Mesenchymal stem cell (in vitro differentiated cells and primary cell): ENCODE results near the gene LMO1.

Experiments used
- DNase-seq: peaks from one replicate; pipeline ENCODE4 v3.0.0-alpha.2; 2013
- H2AFZ ChIP-seq: one replicate; pipeline ENCODE4 v1.6.1; 2013; ENCODE audit warnings: low read depth, mild to moderate bottlenecking, control low read depth, inconsistent platforms, low read length, moderate library complexity
- H2AK5ac ChIP-seq: 2 replicates; pipeline ENCODE4 v1.6.1; 2013; ENCODE audit warnings: low read length, moderate library complexity, mild to moderate bottlenecking, inconsistent platforms; ENCODE audit not compliant: severe bottlenecking
- H2BK120ac ChIP-seq: one replicate; pipeline ENCODE4 v1.6.1; 2013; ENCODE audit warnings: low read depth, mild to moderate bottlenecking, inconsistent platforms, low read length, moderate library complexity
- H2BK12ac ChIP-seq, 2 experiments: one replicate each; pipeline ENCODE4 v1.6.1; 2013; ENCODE audit warnings: inconsistent platforms in 2 of 2, low read length in 2 of 2, mild to moderate bottlenecking in 2 of 2, moderate library complexity in 2 of 2, control low read depth in 1 of 2
- H2BK15ac ChIP-seq: one replicate; pipeline ENCODE4 v1.6.1; 2013; ENCODE audit warnings: mild to moderate bottlenecking, low read depth, inconsistent platforms; ENCODE audit not compliant: poor library complexity, severe bottlenecking
- H2BK5ac ChIP-seq: 2 replicates; pipeline ENCODE4 v1.6.1; 2013; ENCODE audit warnings: low read depth, mild to moderate bottlenecking, low read length, control low read depth, inconsistent platforms; ENCODE audit not compliant: poor library complexity, severe bottlenecking
- H3K14ac ChIP-seq, 2 experiments: one replicate each; pipeline ENCODE4 v1.6.1; 2013; ENCODE audit warnings: inconsistent platforms in 2 of 2, low read length in 2 of 2, control low read depth in 1 of 2, mild to moderate bottlenecking in 1 of 2, moderate library complexity in 1 of 2
- H3K18ac ChIP-seq, 2 experiments: one replicate each; pipeline ENCODE4 v1.6.1; 2013; ENCODE audit warnings: inconsistent platforms in 2 of 2, low read length in 2 of 2, control low read depth in 1 of 2, low read depth in 1 of 2, mild to moderate bottlenecking in 1 of 2
- H3K23ac ChIP-seq, 2 experiments: one replicate each; pipeline ENCODE4 v1.6.1; 2013; ENCODE audit warnings: inconsistent platforms in 2 of 2, low read length in 2 of 2, mild to moderate bottlenecking in 2 of 2, moderate library complexity in 2 of 2, control low read depth in 1 of 2
- H3K27ac ChIP-seq: 2 replicates; pipeline ENCODE4 v1.5.1; 2013; ENCODE audit warnings: mild to moderate bottlenecking, moderate library complexity, low read length, control low read depth, inconsistent platforms; ENCODE audit not compliant: poor library complexity, severe bottlenecking
- H3K27me3 ChIP-seq, 2 experiments: 2 replicates each; pipeline versions ENCODE4 v1.6.1 to v1.7.0; 2013; ENCODE audit warnings: low read length in 2 of 2, mild to moderate bottlenecking in 2 of 2, moderate library complexity in 2 of 2, control low read depth in 1 of 2, inconsistent platforms in 1 of 2; ENCODE audit not compliant: control insufficient read depth in 1 of 2, insufficient read depth in 1 of 2
- H3K36me3 ChIP-seq, 2 experiments: 2 replicates each; pipeline versions ENCODE4 v1.6.1 to v1.7.0; 2013; ENCODE audit warnings: low read length in 2 of 2, control low read depth in 1 of 2, inconsistent platforms in 1 of 2, low read depth in 1 of 2, mild to moderate bottlenecking in 1 of 2; ENCODE audit not compliant: insufficient read depth in 2 of 2, control insufficient read depth in 1 of 2
- H3K4ac ChIP-seq, 2 experiments: one replicate each; pipeline ENCODE4 v1.6.1; 2013; ENCODE audit warnings: inconsistent platforms in 2 of 2, low read length in 2 of 2, mild to moderate bottlenecking in 2 of 2, moderate library complexity in 2 of 2, control low read depth in 1 of 2, low read depth in 1 of 2
- H3K4me1 ChIP-seq: 2 replicates; pipeline ENCODE4 v1.6.1; 2013; ENCODE audit warnings: low read depth, low read length, control low read depth; ENCODE audit not compliant: control insufficient read depth, insufficient read depth
- H3K4me2 ChIP-seq: 2 replicates; pipeline ENCODE4 v1.6.1; 2013; ENCODE audit warnings: low read length, mild to moderate bottlenecking, inconsistent platforms; ENCODE audit not compliant: poor library complexity, severe bottlenecking
- H3K4me3 ChIP-seq, 2 experiments: 2 replicates each; pipeline versions ENCODE4 v1.5.1 to v1.7.0; 2013; ENCODE audit warnings: low read length in 2 of 2, mild to moderate bottlenecking in 2 of 2, control low read depth in 1 of 2, low read depth in 1 of 2; ENCODE audit not compliant: insufficient read depth in 1 of 2
- H3K79me1 ChIP-seq: replicated peaks from 2 replicates; pipeline ENCODE4 v1.6.1; 2013; ENCODE audit warnings: mild to moderate bottlenecking, control low read depth, low read length, inconsistent platforms; ENCODE audit not compliant: poor library complexity, severe bottlenecking
- H3K9ac ChIP-seq: 2 replicates; pipeline ENCODE4 v1.7.0; 2013; ENCODE audit warnings: mild to moderate bottlenecking, low read length, moderate library complexity
- H3K9me3 ChIP-seq: 2 replicates; pipeline ENCODE4 v1.7.0; 2013; ENCODE audit warnings: mild to moderate bottlenecking, low read length; ENCODE audit not compliant: control insufficient read depth
- H4K8ac ChIP-seq: one replicate; pipeline ENCODE4 v1.6.1; 2013; ENCODE audit warnings: inconsistent platforms, mild to moderate bottlenecking, low read length, moderate library complexity
- H4K91ac ChIP-seq: one replicate; pipeline ENCODE4 v1.6.1; 2013; ENCODE audit warnings: mild to moderate bottlenecking, low read length, inconsistent platforms
- WGBS: methylation state at CpG from one replicate; pipeline ENCODE4 v1.1.7; 2013; ENCODE audit warnings: mixed read lengths; 5-methylcytosine and 5-hydroxymethylcytosine counted together

Gene LMO1

GRCh38 chr11:8256271-8257002, 7.2 kb downstream of the LMO1 start:
- no peak overlapping the region for H3K9ac ChIP-seq
- no peaks in the 10 kb centered on the region for H3K79me1 ChIP-seq
- no peak overlapping the region for H3K23ac ChIP-seq
- no peak overlapping the region for H3K27ac ChIP-seq
- no peak overlapping the region for H2BK5ac ChIP-seq
- H2BK120ac ChIP-seq: no peak overlapping the region
- peaks cover 31 to 42% of the 10 kb centered on the region in 2 experiments for H3K27me3 ChIP-seq
- H3K4ac ChIP-seq: no peak overlapping the region
- H3K36me3 ChIP-seq: no peaks in the 10 kb centered on the region
- no peaks in the 10 kb centered on the region for H3K4me1 ChIP-seq
- no peaks in the 10 kb centered on the region for H3K9me3 ChIP-seq
- no peak for DNase-seq
- H4K8ac ChIP-seq: no peak overlapping the region
- no peak overlapping the region for H3K14ac ChIP-seq
- no peak overlapping the region for H2BK12ac ChIP-seq
- H3K4me3 ChIP-seq: no peak overlapping the region
- no peak overlapping the region for H3K4me2 ChIP-seq
- no peak overlapping the region for H2AK5ac ChIP-seq
- no peak overlapping the region for H3K18ac ChIP-seq
- no peak overlapping the region for H2BK15ac ChIP-seq
- no peak overlapping the region for H2AFZ ChIP-seq
- 80% methylated on average over 3 of the region's 5 CpGs for WGBS
- no peak overlapping the region for H4K91ac ChIP-seq

DNA sequence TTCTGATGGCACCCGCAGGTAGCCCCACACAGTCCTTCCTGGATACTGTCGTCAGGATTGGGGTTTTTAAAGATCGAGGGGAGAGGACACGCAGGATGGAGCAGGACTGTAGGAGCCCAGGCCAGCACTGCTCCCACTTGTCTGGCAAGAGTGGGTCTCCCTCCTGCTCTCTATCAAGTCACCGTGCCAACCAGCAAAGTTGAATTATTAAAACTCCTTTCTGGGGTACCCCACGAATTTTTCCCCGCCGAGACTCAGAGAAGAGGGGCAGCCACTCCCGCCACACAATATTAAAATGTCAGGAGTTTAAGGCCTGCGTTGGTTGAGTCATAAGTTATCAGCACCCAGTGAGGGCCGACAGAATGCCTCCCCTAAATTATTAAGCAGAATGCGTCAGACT, 10.1 kb downstream of the LMO1 start:
- H2AFZ ChIP-seq: no peak overlapping the region
- no peak overlapping the region for H3K4ac ChIP-seq
- no peak overlapping the region for H2BK15ac ChIP-seq
- no peak overlapping the region for H4K91ac ChIP-seq
- WGBS: 85% methylated on average over 12 of the region's 12 CpGs
- H2BK120ac ChIP-seq: no peak overlapping the region
- no peak overlapping the region for H3K9ac ChIP-seq
- no peaks in the 10 kb centered on the region for H3K9me3 ChIP-seq
- no peaks in the 10 kb centered on the region for H3K36me3 ChIP-seq
- peaks cover 1% of the 10 kb centered on the region for H3K4me1 ChIP-seq
- peaks cover 33 to 41% of the 10 kb centered on the region in 2 experiments for H3K27me3 ChIP-seq
- no peak overlapping the region for H3K18ac ChIP-seq
- H3K14ac ChIP-seq: no peak overlapping the region
- H4K8ac ChIP-seq: no peak overlapping the region
- no peak overlapping the region for H3K27ac ChIP-seq
- H2BK12ac ChIP-seq: no peak overlapping the region
- H2BK5ac ChIP-seq: no peak overlapping the region
- no peak overlapping the region for H3K4me2 ChIP-seq
- no peak overlapping the region for H3K4me3 ChIP-seq
- H3K23ac ChIP-seq: no peak overlapping the region
- no peak overlapping the region for H2AK5ac ChIP-seq
- no peak for DNase-seq
- H3K79me1 ChIP-seq: no peaks in the 10 kb centered on the region

DNA sequence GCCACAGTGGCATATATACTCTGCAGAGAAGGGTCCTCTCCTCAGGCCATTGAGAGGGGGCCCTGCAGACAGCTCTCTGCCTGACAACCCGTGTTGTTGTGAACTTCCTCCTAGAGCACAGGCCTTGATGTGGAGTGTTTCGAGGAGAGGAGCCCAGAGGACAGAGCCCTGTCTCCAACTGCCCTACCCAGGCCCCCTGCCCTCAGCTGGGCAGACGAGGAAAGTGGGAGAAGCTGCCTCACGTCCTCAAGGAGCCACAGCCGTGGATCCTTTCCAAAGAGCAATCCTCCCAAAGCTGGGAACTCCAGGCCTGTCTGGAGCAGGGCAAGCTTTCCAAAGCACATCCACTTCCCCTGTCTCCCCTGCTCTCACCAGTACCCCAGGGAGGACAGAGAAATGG, 10.7 kb downstream of the LMO1 start:
- Histone ChIP-seq H4K8ac (no peak overlapping the region), H3K4me1 (peaks cover 1% of the 10 kb centered on the region), H2BK120ac (no peak overlapping the region), H3K36me3 (no peaks in the 10 kb centered on the region), H3K18ac (no peak overlapping the region), H3K4me3 (no peak overlapping the region), H2BK15ac (no peak overlapping the region), H3K27me3 (peaks cover 33 to 48% of the 10 kb centered on the region in 2 experiments), H4K91ac (no peak overlapping the region), H3K27ac (no peak overlapping the region), H2BK5ac (no peak overlapping the region), H3K79me1 (no peaks in the 10 kb centered on the region), H3K14ac (no peak overlapping the region), H2BK12ac (no peak overlapping the region), H3K9me3 (no peaks in the 10 kb centered on the region), H3K23ac (no peak overlapping the region), H3K4ac (no peak overlapping the region), H2AFZ (no peak overlapping the region), H2AK5ac (no peak overlapping the region), H3K9ac (no peak overlapping the region), H3K4me2 (no peak overlapping the region)
- 69% methylated on average over 5 of the region's 5 CpGs for whole genome bisulfite sequencing
- DNase-seq: no peak

GRCh38 chr11:8252388-8252787, 11.3 kb downstream of the LMO1 start:
- H3K14ac ChIP-seq: no peak overlapping the region
- H3K23ac ChIP-seq: no peak overlapping the region
- H3K36me3 ChIP-seq: no peaks in the 10 kb centered on the region
- no peak overlapping the region for H2AK5ac ChIP-seq
- peaks cover 33 to 50% of the 10 kb centered on the region in 2 experiments for H3K27me3 ChIP-seq
- no peaks in the 10 kb centered on the region for H3K9me3 ChIP-seq
- no peak overlapping the region for H3K4me2 ChIP-seq
- no peaks in the 10 kb centered on the region for H3K79me1 ChIP-seq
- H3K4me3 ChIP-seq: no peak overlapping the region
- H2BK120ac ChIP-seq: no peak overlapping the region
- no peak overlapping the region for H4K8ac ChIP-seq
- no peak overlapping the region for H3K4ac ChIP-seq
- no peak for DNase-seq
- no peak overlapping the region for H3K9ac ChIP-seq
- WGBS: 87% methylated on average over 5 of the region's 5 CpGs
- no peak overlapping the region for H2AFZ ChIP-seq
- no peak overlapping the region for H4K91ac ChIP-seq
- no peak overlapping the region for H2BK15ac ChIP-seq
- H2BK5ac ChIP-seq: no peak overlapping the region
- no peak overlapping the region for H2BK12ac ChIP-seq
- no peak overlapping the region for H3K18ac ChIP-seq
- H3K27ac ChIP-seq: no peak overlapping the region
- H3K4me1 ChIP-seq: peaks cover 1% of the 10 kb centered on the region
